OCI-LY7 (cell line): Measurements from ENCODE around the gene RNF14. TPM values are rescaled to one million over a fixed set of nuclear protein-coding genes. Genes with fewer than 3 reads are reported as not detected.
A peak's percentile ranks its signal among the peaks of the same experiment; 100 is the strongest.
"Not testable (repeated sequence)": the region's sequence is repeated elsewhere in the genome, so short reads cannot be mapped to it uniquely, and the experiment has no call there.

ENCODE experiments used
- BruUV-seq: library from RNA; stranded (reverse); fragments of 400-500 nt; replicated peaks from 2 replicates; lab custom pipeline; 2021; lab: Mats Ljungman, UMichigan
- CTCF ChIA-PET: fragments of 300-600 bp; sonication (Branson Sonifier 250); formaldehyde crosslinking; loops from one replicate; lab custom pipeline; 2022; ENCODE audit warnings: antibody characterized with exemption; ENCODE audit not compliant: unreplicated experiment; lab: Charles Lee
- POLR2A ChIA-PET: fragments of 300-600 bp; sonication (Branson Sonifier 250); formaldehyde crosslinking; loops from one replicate; lab custom pipeline; 2022; ENCODE audit warnings: antibody characterized with exemption; lab: Charles Lee
- DNase-seq: peaks from one replicate; pipeline ENCODE4 v3.0.0-alpha.2; 2015; ENCODE audit warnings: low spot score
- H2AFZ ChIP-seq: fragments of 200-600 bp; sonication (generic), shearing (Covaris generic); 2 replicates; pipeline ENCODE4 v1.6.1; 2014; ENCODE audit warnings: mild to moderate bottlenecking, antibody characterized with exemption, low read length, moderate library complexity
- H3K27ac ChIP-seq: fragments of 200-600 bp; sonication (generic); 2 replicates; pipeline ENCODE4 v1.5.1; 2014; ENCODE audit warnings: mixed run types, low read depth, mild to moderate bottlenecking, moderate library complexity, low read length, inconsistent platforms; ENCODE audit not compliant: poor library complexity, severe bottlenecking
- H3K36me3 ChIP-seq: fragments of 200-600 bp; sonication (generic); 2 replicates; pipeline ENCODE4 v1.6.1; 2014; ENCODE audit warnings: mild to moderate bottlenecking, antibody characterized with exemption, low read length, moderate library complexity, mixed read lengths; ENCODE audit not compliant: insufficient read depth
- H3K4me1 ChIP-seq: fragments of 200-600 bp; sonication (generic); 2 replicates; pipeline ENCODE4 v1.5.1; 2014; ENCODE audit warnings: mild to moderate bottlenecking, low read length; ENCODE audit not compliant: insufficient read depth, poor library complexity, severe bottlenecking
- H3K4me2 ChIP-seq: fragments of 200-600 bp; sonication (generic); 2 replicates; pipeline ENCODE4 v1.6.1; 2014; ENCODE audit warnings: mild to moderate bottlenecking, low read length
- H3K4me3 ChIP-seq: fragments of 200-600 bp; sonication (generic); 2 replicates; pipeline ENCODE4 v1.5.1; 2014; ENCODE audit warnings: mild to moderate bottlenecking, low read depth, low read length; ENCODE audit not compliant: poor library complexity, severe bottlenecking
- H3K79me2 ChIP-seq: fragments of 200-600 bp; sonication (generic); 2 replicates; pipeline ENCODE4 v1.6.1; 2016; ENCODE audit warnings: low read depth, mild to moderate bottlenecking, low read length, moderate library complexity, mixed read lengths; ENCODE audit not compliant: insufficient read depth
- H3K9me2 ChIP-seq: fragments of 200-600 bp; sonication (generic); 2 replicates; pipeline ENCODE4 v1.6.1; 2016; ENCODE audit warnings: mild to moderate bottlenecking, low read length, mixed read lengths; ENCODE audit not compliant: insufficient read depth
- H3K9me3 ChIP-seq: fragments of 200-600 bp; sonication (generic); 2 replicates; pipeline ENCODE4 v1.6.1; 2014; ENCODE audit warnings: mild to moderate bottlenecking, mixed run types, low read length, mixed read lengths
- H4K20me1 ChIP-seq: fragments of 200-600 bp; sonication (generic); 2 replicates; pipeline ENCODE4 v1.6.1; 2014; ENCODE audit warnings: mild to moderate bottlenecking, antibody characterized with exemption, low read length, moderate library complexity, mixed read lengths; ENCODE audit not compliant: insufficient read depth
- CTCF ChIP-seq: fragments of 200-600 bp; sonication (generic); conservative IDR thresholded peaks from 2 replicates; pipeline ENCODE4 v1.5.1; 2014; ENCODE audit warnings: mild to moderate bottlenecking, antibody characterized with exemption, low read length, moderate library complexity, mixed read lengths
- EZH2phosphoT487 ChIP-seq: fragments of 200-600 bp; sonication (generic); IDR thresholded peaks from 2 replicates; pipeline ENCODE4 v1.6.1; 2018; ENCODE audit warnings: low read depth, borderline replicate concordance, mild to moderate bottlenecking, mixed run types, antibody characterized with exemption, low read length, moderate library complexity, mixed read lengths
- intact Hi-C: fragments of 100-400 bp; cut with micrococcal nuclease; formaldehyde crosslinking; loops from one replicate; pipeline ENCODE4 v1.10.0; 2022; ENCODE audit not compliant: unreplicated experiment
- total RNA-seq, 2 experiments: library from RNA; depleted of rRNA in 1 of 2; stranded (reverse); fragments of >200 nt in 1 of 2; shearing (Covaris generic) in 1 of 2; gene quantifications; 2 replicates each; pipeline ENCODE4 v1.2.3, GENCODE V29; 2014 to 2022

Gene RNF14
- total RNA-seq, 2 experiments from 2014 or later: 31.7 to 41.1 TPM

GRCh38 chr5:141920771-141921170, 48.1 kb upstream of the RNF14 start:
- peaks cover 29% of the 10 kb centered on the region for H3K4me1 ChIP-seq
- H3K9me2 ChIP-seq: no peaks in the 10 kb centered on the region
- no peaks in the 10 kb centered on the region for H4K20me1 ChIP-seq
- no peak overlapping the region for H3K4me2 ChIP-seq
- peaks cover 5% of the 10 kb centered on the region for H3K36me3 ChIP-seq
- no peak for DNase-seq
- peaks cover 7% of the 10 kb centered on the region; the same call in 1 of the 2 replicates for H3K79me2 ChIP-seq
- no peak overlapping the region for H2AFZ ChIP-seq
- intact Hi-C loops: no loop called here
- no peak overlapping the region for H3K4me3 ChIP-seq
- no TSS peak for BruUV-seq
- H3K9me3 ChIP-seq: no peaks in the 10 kb centered on the region
- H3K27ac ChIP-seq: no peak overlapping the region
- ChIA-PET POLR2A (interaction anchor here (1.1 to 4.4 kb wide), 2 partner anchors 43 to 48 kb away, joined by 3 to 29 read pairs; partner anchors contain the start of gene RNF14), CTCF (no interaction called here)
- TF ChIP-seq EZH2phosphoT487 (no peak), CTCF (no peak)

- H3K9me2 ChIP-seq, BruUV-seq, DNase-seq, H3K9me3 ChIP-seq, H4K20me1 ChIP-seq, H3K79me2 ChIP-seq: not testable (repeated sequence)
- H3K4me1 ChIP-seq: peaks cover 12% of the 10 kb centered on the region
- peak overlapping the region; percentile 93 for H3K4me3 ChIP-seq
- H3K27ac ChIP-seq: peak overlapping the region; percentile 69
- H2AFZ ChIP-seq: peak overlapping the region; percentile 59
- POLR2A ChIA-PET: interaction anchor here (0.8 to 4.4 kb wide), 14 partner anchors 8 to 73 kb away, joined by 3 to 29 read pairs (median 6); partner anchors contain the start of gene RNF14
- CTCF ChIA-PET: interaction anchor here (0.6 to 1.4 kb wide), 6 partner anchors 9 to 114 kb away, joined by 3 to 5 read pairs (median 3); partner anchors contain the start of gene RNF14
- H3K4me2 ChIP-seq: peak overlapping the region; percentile 89
- H3K36me3 ChIP-seq: peaks cover 26% of the 10 kb centered on the region
- intact Hi-C loops: loop anchor here (2.0 kb wide), 1 partner anchor 46 kb away; the partner anchor contains the start of gene RNF14
Observed at GRCh38 chr5:141922827-141923447, 46.0 kb upstream of the RNF14 start.

- intact Hi-C loops: loop anchor here (2.0 kb wide), 1 partner anchor 45 kb away; the partner anchor contains the start of gene RNF14
- peaks cover 7% of the 10 kb centered on the region; the same call in 1 of the 2 replicates for H3K79me2 ChIP-seq
- no peaks in the 10 kb centered on the region for H4K20me1 ChIP-seq
- H3K27ac ChIP-seq: peak within 1 kb of the TSS; percentile 69
- peak within 1 kb of the TSS; percentile 93 for H3K4me3 ChIP-seq
- peaks cover 12% of the 10 kb centered on the region for H3K4me1 ChIP-seq
- peak; percentile 90 for DNase-seq
- H3K4me2 ChIP-seq: peak within 1 kb of the TSS; percentile 89
- peak within 1 kb of the TSS; percentile 59 for H2AFZ ChIP-seq
- ChIA-PET POLR2A (interaction anchor here (0.7 to 4.4 kb wide), 15 partner anchors 9 to 258 kb away, joined by 3 to 29 read pairs (median 6); partner anchors contain the start of gene RNF14), CTCF (interaction anchor here (0.6 to 1.4 kb wide), 5 partner anchors 9 to 115 kb away, joined by 3 to 5 read pairs (median 3); partner anchors contain the start of gene RNF14)
- peaks cover 33% of the 10 kb centered on the region for H3K36me3 ChIP-seq
- no peaks in the 10 kb centered on the region for H3K9me2 ChIP-seq
- TF ChIP-seq CTCF (no peak), EZH2phosphoT487 (no peak)
- H3K9me3 ChIP-seq: no peaks in the 10 kb centered on the region
- BruUV-seq: TSS peak; percentile 92
Observed at GRCh38 chr5:141923448-141924313, 45.2 kb upstream of the RNF14 start, which contains the start of gene DELE1. TSS of gene DELE1 (plus strand) at chr5:141923871. CDS start at chr5:141923942, 71 bp downstream.
